ENCODE data around the gene ALX3. TPM values are rescaled to one million over a fixed set of nuclear protein-coding genes. Genes with fewer than 3 reads are reported as not detected.
"Not testable (repeated sequence)": the region's sequence is repeated elsewhere in the genome, so short reads cannot be mapped to it uniquely, and the experiment has no call there.

ALX3 gene
- total RNA-seq, 1 donor from 2014 or later: not detected

DNA sequence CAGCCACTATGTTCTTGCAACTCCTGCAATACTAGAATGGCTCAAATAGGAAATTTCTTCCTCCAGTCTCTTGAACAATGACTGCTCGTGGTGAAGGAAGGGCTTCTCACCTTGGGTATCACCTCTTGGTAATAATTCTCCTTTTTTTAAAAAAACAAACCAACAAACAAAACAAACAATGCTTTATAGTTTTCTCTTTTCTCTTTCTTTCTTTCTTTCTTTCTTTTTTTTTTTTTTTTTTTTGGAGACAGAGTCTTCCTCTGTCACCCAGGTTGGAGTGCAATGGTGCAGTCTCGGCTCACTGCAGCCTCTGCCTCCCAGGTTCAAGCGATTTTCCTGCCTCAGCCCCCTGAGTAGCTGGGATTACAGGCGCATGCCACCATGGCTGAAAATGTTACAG is 39.8 kb downstream of the ALX3 start:
- intact Hi-C loops (cut with DNase I); DNase-seq (ENCODE audit: missing footprints); ATAC-seq: not testable (repeated sequence)

GRCh38 chr1:110024613-110025012 is 45.9 kb downstream of the ALX3 start:
- intact Hi-C loops (cut with DNase I): no loop called here
- ATAC-seq (no peak), DNase-seq (ENCODE audit: missing footprints) (no peak)

- DNase-seq (ENCODE audit: missing footprints) (no peak), ATAC-seq (no peak)
- intact Hi-C loops (cut with DNase I): no loop called here
These were observed 49.2 kb downstream of the ALX3 start for GRCh38 chr1:110021285-110021684.

- intact Hi-C loops (cut with DNase I): no loop called here
- ATAC-seq (no peak), DNase-seq (ENCODE audit: missing footprints) (no peak)
These were observed 50.7 kb downstream of the ALX3 start for GRCh38 chr1:110019770-110020169.

- intact Hi-C loops (cut with DNase I): no loop called here
- DNase-seq (ENCODE audit: missing footprints) (no peak), ATAC-seq (no peak)
These were observed 52.1 kb downstream of the ALX3 start for GRCh38 chr1:110018396-110018795.

- intact Hi-C loops (cut with DNase I): no loop called here
- no peak for DNase-seq (ENCODE audit: missing footprints)
- ATAC-seq: no peak
These were observed 52.7 kb downstream of the ALX3 start for GRCh38 chr1:110017792-110018191.

GRCh38 chr1:110012100-110012780 is 58.2 kb downstream of the ALX3 start:
- intact Hi-C loops (cut with DNase I): no loop called here
- DNase-seq (ENCODE audit: missing footprints): no peak
- ATAC-seq: no peak

DNA sequence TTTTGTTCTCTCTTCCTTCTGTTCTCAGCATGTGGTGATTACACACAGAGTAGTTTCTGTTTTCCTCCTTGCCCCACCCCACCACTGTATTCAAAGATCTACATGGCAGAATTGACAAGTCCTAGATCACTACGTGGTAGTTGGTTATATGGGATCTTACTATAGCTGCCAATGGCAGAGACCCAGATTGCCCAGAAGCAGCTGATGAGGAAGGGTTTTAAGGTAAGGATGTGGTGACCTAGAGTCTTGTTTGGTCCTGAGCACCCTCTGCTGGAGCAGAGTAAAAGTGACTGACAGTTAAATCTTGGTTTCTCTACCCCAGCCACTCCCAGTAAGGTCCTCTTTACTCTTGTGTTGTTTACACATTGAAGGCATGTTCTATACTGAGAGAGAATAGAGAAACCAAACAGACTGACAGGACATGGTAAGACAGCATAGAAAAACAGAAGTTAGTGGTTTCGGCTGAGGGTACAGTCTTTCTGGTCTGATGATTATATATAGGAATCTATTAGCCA is 58.9 kb downstream of the ALX3 start:
- no peak for DNase-seq (ENCODE audit: missing footprints)
- ATAC-seq: peak; percentile 56

More for the DNA sequence above, 58.9 kb downstream of the ALX3 start:
- intact Hi-C loops (cut with DNase I): no loop called here

Other genes starting within 250 kb of the ALX3 start
- 19.0 TPM for gene CSF1, start 159.8 kb downstream of the ALX3 start, total RNA-seq
- 38.4 TPM for gene AHCYL1, start 85.9 kb downstream of the ALX3 start, total RNA-seq
- 17.8 TPM for gene STRIP1, start 36.0 kb downstream of the ALX3 start, total RNA-seq
- not detected for gene UBL4B, start 41.8 kb upstream of the ALX3 start, total RNA-seq
- not detected for gene SLC6A17, start 79.8 kb upstream of the ALX3 start, total RNA-seq
- 5.1 TPM for gene KCNC4, start 139.6 kb upstream of the ALX3 start, total RNA-seq